Activated naive CD8-positive, alpha-beta T cell treated with anti-CD3 and anti-CD28 coated beads for 36 hours (primary cell): Measurements from ENCODE around the gene BRIX1. TPM values are rescaled to one million over a fixed set of nuclear protein-coding genes. Genes with fewer than 3 reads are reported as not detected.
"Not testable (repeated sequence)": the region's sequence is repeated elsewhere in the genome, so short reads cannot be mapped to it uniquely, and the experiment has no call there.

Source experiments
- DNase-seq: peaks from one replicate; pipeline ENCODE4 v3.0.0; 2021
- H3K27ac Mint-ChIP-seq: one replicate; pipeline ENCODE4 v1.8.0; 2022; ENCODE audit warnings: mild to moderate bottlenecking, moderate library complexity, mixed read lengths
- H3K27me3 Mint-ChIP-seq: one replicate; pipeline ENCODE4 v1.8.0; 2022; ENCODE audit warnings: mild to moderate bottlenecking, mixed read lengths
- H3K36me3 Mint-ChIP-seq: one replicate; pipeline ENCODE4 v1.8.0; 2021; ENCODE audit warnings: mild to moderate bottlenecking, mixed read lengths
- H3K4me1 Mint-ChIP-seq: one replicate; pipeline ENCODE4 v1.8.0; 2021; ENCODE audit warnings: mixed read lengths
- H3K4me3 Mint-ChIP-seq: one replicate; pipeline ENCODE4 v1.8.0; 2022; ENCODE audit warnings: mild to moderate bottlenecking, moderate library complexity, mixed read lengths
- H3K9me3 Mint-ChIP-seq: one replicate; pipeline ENCODE4 v1.8.0; 2022; ENCODE audit warnings: mixed read lengths
- total RNA-seq, 2 experiments: library from RNA; stranded (reverse); gene quantifications; one replicate each; pipeline ENCODE4 v1.2.3, GENCODE V29; 2021

The BRIX1 gene
- total RNA-seq, 2 experiments from 2014 or later, result 115 to 118 TPM

- not testable (repeated sequence) for H3K27ac Mint-ChIP-seq, H3K4me1 Mint-ChIP-seq, H3K27me3 Mint-ChIP-seq, DNase-seq, H3K4me3 Mint-ChIP-seq, H3K9me3 Mint-ChIP-seq
- peaks cover 17% of the 10 kb centered on the region for H3K36me3 Mint-ChIP-seq
Measured at GRCh38 chr5:34971655-34972054, 56.1 kb downstream of the BRIX1 start.

Other genes starting within 250 kb of the BRIX1 start
- under 1 TPM in 1 of 2 experiments, not detected in 1; 0.30 TPM for gene TTC23L, start 76.5 kb upstream of the BRIX1 start, total RNA-seq
- gene RAD1, start 207 bp upstream of the BRIX1 start, total RNA-seq, result 10 to 100 TPM; 54.8 to 55.8 TPM
- gene DNAJC21, start 13.8 kb downstream of the BRIX1 start, total RNA-seq, result 10 to 100 TPM; 51.4 to 52.4 TPM
- gene AGXT2, start 132.2 kb downstream of the BRIX1 start, total RNA-seq, result not detected